GM13977 (cell line): ENCODE data around the gene OGFOD1.

Source experiments
- DNase-seq: peaks from one replicate; pipeline ENCODE4 v3.0.0; 2012; ENCODE audit warnings: low spot score
- in situ Hi-C: fragments of 300-500 bp; cut with MboI; formaldehyde crosslinking; loops from one replicate; pipeline ENCODE4 v1.12.0; 2022; ENCODE audit warnings: low sequenced_read_pairs, low pct_unique_long_range_greater_than_20kb, mixed read lengths, inconsistent platforms; ENCODE audit not compliant: unreplicated experiment
- TF ChIP-seq, protein P1 (sequence below): IDR thresholded peaks from 2 replicates; pipeline ENCODE4 v1.5.1; 2012; ENCODE audit warnings: mild to moderate bottlenecking, control low read depth; ENCODE audit not compliant: insufficient read depth; ENCODE audit errors: extremely low read depth, missing control alignments

The OGFOD1 gene

DNA sequence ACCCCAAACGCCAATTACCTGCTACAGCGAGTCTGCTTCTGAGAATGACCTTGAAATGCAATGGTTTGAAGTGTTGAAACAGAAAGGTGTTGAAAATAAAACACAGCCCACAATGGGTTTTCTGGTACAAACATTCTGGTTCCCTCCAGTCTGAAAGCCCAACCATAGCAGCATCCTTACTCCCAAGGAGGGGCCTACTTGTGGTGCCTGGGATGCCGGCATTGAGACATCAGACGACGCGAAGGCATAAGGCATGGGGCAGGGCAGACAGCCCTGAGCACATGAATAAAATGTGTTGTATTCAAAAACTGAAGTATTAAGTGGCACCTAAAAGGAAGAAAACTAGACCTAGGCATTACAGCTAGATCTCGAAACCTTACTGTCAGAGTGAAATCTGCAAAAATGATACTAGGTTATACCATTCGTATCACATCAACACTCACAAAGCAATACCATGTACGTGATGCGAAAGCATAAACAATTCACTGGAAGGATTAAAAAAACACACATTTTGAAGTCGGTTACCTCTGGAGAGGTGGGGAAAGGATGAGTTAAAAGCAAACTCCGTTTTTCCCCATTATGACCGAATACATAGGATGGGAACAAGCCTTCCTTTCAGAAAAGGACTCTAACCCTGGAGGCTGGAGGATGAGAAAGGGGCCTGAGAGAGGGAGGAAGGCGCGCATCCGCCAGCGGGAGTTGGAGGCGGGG, 924 bp upstream of the OGFOD1 start:
- in situ Hi-C loops: no loop called here
- TF ChIP-seq, protein P1, sequence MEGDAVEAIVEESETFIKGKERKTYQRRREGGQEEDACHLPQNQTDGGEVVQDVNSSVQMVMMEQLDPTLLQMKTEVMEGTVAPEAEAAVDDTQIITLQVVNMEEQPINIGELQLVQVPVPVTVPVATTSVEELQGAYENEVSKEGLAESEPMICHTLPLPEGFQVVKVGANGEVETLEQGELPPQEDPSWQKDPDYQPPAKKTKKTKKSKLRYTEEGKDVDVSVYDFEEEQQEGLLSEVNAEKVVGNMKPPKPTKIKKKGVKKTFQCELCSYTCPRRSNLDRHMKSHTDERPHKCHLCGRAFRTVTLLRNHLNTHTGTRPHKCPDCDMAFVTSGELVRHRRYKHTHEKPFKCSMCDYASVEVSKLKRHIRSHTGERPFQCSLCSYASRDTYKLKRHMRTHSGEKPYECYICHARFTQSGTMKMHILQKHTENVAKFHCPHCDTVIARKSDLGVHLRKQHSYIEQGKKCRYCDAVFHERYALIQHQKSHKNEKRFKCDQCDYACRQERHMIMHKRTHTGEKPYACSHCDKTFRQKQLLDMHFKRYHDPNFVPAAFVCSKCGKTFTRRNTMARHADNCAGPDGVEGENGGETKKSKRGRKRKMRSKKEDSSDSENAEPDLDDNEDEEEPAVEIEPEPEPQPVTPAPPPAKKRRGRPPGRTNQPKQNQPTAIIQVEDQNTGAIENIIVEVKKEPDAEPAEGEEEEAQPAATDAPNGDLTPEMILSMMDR: no peak
- DNase-seq: peak; percentile 12

DNA sequence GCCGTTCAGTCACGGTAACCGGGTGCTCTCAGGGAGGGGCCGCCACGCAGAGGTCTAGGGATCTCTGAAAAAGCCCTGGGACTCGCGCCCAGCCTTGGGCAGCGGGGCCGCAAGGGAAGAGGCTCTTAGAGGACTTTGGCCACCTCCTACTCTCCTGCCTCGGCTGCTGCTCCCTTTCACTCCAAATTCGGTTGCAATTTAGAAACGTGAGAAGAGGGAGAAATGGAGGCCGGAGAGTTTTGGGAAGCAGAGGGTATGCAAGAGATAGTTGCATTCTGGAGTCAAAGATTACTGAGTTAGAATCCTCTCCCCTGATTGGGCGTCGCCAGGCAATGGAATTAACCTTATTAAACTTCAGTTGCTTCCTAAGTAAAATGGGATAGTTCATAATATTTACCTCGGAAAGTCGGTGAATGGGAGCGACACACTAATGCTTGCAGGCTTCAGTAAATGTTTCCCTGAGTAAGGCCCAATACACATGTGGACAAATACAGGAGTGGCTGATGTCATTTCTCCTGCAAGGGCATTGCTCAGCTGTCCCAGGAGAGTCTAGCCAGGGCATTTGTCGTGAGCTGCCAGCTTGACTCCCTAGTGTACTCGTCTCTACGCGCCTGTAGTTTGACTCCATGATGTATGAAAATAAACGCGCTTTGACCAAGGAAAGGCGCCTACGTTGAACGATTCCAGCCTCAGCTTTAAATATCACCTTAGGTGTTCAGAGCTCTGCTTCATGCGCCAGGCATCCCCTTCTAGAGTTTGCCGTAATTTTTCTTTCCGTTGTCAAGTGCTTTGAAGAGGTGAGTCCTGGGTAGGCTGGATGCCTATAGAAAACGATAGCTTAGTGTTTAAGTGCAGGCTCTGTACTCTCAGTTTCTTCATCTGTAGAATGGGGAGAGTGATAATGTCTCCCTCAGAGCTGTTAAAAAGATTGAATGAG, 667 bp downstream of the OGFOD1 start:
- TF ChIP-seq, protein P1: no peak
- DNase-seq: peak; percentile 15
- in situ Hi-C loops: no loop called here

DNA sequence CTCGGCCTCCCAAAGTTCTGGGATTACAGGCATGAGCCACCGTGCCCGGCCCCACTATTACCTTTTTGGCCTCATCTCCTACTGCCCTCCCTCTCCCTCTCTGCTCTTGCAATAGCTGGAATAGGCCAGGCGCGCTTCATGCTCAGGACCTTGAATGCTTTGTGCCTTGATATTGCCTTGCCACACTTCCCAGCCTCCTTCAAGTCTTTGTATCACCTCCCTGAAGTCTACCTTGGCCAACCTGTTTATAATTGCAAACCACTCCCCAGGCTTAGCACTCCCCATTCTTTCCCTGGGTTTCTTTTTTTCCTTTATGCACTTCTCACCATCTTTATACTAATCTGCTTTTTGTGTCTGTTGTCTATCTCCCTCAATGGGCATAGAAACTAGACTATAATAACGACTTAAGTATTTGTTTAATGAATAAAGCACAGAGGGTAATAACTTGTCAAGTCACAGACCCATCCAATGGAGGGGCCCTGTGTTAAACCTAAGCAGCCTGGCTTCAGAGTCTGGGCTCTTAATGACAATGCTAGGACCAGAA, 6.6 kb downstream of the OGFOD1 start:
- DNase-seq: no peak
- in situ Hi-C loops: no loop called here
- TF ChIP-seq, protein P1: no peak

DNA sequence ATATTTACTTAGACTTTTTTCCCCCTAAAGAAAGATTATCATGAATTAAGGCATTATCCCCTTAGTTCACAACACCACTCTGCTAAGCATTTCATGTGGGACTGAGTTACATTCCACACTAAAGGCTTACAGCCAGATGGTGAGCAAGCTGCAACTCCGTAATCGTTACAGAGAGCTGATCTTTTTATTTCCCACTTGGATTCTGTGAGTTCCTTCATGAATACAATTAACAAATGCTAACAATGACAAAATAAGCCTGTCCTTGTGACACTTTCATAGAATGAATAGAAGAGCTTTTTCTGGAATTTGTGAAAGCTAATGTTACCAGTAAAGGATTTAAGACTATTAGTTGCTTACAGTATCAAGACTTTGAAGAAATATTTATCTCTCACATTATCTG, 8.7 kb downstream of the OGFOD1 start:
- in situ Hi-C loops: no loop called here
- no peak for DNase-seq
- TF ChIP-seq, protein P1: no peak

DNA sequence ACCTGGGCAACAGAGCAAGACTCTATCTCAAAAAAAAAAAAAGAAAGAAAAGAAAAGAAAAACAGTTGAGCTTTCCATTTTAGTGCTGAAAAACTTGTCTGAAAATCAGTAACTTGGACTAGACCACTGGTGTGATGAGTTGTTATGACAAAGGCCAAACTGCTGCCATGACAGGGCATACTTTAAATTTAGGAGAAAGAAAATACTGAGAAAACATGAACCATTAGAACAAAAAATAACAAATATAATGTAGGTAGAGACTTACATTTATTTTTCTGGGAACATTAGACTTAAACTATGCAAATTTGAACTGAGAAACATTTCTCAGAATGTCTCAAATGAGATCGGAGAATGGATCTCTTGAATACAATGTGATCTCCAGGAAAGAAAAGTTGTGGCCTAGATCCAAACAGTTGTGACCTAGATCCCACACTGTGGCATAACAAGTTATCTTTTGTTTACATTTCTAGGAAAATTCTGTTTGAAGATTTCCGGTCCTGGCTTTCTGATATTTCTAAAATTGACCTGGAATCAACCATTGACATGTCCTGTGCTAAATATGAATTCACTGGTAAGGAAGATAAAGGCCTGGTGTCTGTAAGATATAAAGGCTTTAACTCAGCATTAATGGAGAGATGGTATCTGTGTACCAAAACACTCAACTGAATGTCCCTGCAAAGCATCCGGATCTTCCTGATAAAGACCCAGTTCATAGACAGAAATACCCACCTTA, 10.9 kb downstream of the OGFOD1 start:
- TF ChIP-seq, protein P1: no peak
- in situ Hi-C loops: no loop called here
- no peak for DNase-seq

DNA sequence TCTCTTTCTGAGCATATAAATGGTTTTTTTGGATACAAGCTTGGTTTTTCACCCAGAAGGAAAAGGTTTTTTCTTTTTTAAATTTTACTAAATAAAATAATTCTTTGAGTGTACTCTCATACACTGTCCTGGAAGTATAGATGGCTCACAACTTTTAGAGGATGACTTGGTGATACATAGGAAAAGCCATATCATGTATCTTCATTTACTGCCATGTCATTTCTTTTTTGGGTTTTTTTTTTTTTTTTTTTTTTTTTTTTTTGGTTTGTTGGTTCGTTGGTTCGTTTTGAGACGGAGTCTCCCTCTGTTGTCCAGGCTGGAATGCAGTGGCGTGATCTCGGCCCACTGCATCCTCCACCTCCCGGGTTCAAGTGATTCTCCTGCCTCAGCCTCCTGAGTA, 11.8 kb downstream of the OGFOD1 start:
- in situ Hi-C loops: no loop called here
- no peak for DNase-seq
- TF ChIP-seq, protein P1: no peak
